Measurements from ENCODE around the gene BCAS4.
"Not testable (repeated sequence)": the region's sequence is repeated elsewhere in the genome, so short reads cannot be mapped to it uniquely, and the experiment has no call there.

DNA sequence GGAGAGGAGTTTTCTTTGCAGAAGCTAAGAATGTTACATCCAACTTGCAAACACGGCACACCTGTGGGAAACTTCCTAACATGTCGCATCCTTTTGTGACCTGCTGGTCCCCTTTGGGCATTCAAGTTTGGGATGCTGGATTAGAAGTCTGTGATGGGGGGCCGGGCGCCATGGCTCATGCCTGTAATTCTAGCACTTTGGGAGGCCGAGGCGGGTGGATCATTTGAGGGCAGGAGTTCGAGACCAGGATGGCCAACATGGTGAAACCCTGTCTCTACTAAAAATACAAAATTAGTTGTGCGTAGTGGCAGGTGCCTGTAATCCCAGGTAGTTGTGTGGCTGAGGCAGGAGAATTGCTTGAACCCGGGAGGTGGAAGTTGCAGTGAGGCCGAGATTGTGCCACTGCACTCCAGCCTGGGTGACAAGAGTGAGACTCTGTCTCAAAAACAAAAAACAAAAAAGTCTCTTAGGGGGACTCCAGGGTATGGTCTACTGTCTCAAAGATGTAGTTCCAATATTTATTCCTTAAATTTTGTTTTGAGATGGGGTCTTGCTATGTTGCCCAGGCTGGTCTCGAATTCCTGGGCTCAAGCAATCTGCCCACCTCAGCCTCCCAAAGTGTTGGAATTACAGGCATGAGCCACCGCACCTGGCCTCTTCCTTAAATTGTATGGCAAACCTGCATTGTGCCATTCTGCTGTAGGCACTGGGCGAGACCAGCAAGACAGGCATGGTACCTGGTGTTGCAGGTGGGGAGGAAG, 6.3 kb downstream of the BCAS4 start:
- TF ChIP-seq, protein P1, sequence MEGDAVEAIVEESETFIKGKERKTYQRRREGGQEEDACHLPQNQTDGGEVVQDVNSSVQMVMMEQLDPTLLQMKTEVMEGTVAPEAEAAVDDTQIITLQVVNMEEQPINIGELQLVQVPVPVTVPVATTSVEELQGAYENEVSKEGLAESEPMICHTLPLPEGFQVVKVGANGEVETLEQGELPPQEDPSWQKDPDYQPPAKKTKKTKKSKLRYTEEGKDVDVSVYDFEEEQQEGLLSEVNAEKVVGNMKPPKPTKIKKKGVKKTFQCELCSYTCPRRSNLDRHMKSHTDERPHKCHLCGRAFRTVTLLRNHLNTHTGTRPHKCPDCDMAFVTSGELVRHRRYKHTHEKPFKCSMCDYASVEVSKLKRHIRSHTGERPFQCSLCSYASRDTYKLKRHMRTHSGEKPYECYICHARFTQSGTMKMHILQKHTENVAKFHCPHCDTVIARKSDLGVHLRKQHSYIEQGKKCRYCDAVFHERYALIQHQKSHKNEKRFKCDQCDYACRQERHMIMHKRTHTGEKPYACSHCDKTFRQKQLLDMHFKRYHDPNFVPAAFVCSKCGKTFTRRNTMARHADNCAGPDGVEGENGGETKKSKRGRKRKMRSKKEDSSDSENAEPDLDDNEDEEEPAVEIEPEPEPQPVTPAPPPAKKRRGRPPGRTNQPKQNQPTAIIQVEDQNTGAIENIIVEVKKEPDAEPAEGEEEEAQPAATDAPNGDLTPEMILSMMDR (IDR thresholded peaks at IDR 0.05), result not testable (repeated sequence)
- TF ChIP-seq MXD4 (CRISPR knock-in tag; IDR thresholded peaks at IDR 0.05; ENCODE audit: borderline replicate concordance); ZNF532 (CRISPR knock-in tag; IDR thresholded peaks at IDR 0.05; ENCODE audit: borderline replicate concordance); ZNF232 (CRISPR knock-in tag; IDR thresholded peaks at IDR 0.05); ESRRA (CRISPR knock-in tag; IDR thresholded peaks at IDR 0.05; ENCODE audit: borderline replicate concordance); GABPB1 (CRISPR knock-in tag; IDR thresholded peaks at IDR 0.05); NR3C1 (CRISPR knock-in tag; conservative IDR thresholded peaks at IDR 0.05; ENCODE audit: low read depth); MAX (CRISPR knock-in tag; IDR thresholded peaks at IDR 0.05): not testable (repeated sequence)
- TF ChIP-seq, protein P2, sequence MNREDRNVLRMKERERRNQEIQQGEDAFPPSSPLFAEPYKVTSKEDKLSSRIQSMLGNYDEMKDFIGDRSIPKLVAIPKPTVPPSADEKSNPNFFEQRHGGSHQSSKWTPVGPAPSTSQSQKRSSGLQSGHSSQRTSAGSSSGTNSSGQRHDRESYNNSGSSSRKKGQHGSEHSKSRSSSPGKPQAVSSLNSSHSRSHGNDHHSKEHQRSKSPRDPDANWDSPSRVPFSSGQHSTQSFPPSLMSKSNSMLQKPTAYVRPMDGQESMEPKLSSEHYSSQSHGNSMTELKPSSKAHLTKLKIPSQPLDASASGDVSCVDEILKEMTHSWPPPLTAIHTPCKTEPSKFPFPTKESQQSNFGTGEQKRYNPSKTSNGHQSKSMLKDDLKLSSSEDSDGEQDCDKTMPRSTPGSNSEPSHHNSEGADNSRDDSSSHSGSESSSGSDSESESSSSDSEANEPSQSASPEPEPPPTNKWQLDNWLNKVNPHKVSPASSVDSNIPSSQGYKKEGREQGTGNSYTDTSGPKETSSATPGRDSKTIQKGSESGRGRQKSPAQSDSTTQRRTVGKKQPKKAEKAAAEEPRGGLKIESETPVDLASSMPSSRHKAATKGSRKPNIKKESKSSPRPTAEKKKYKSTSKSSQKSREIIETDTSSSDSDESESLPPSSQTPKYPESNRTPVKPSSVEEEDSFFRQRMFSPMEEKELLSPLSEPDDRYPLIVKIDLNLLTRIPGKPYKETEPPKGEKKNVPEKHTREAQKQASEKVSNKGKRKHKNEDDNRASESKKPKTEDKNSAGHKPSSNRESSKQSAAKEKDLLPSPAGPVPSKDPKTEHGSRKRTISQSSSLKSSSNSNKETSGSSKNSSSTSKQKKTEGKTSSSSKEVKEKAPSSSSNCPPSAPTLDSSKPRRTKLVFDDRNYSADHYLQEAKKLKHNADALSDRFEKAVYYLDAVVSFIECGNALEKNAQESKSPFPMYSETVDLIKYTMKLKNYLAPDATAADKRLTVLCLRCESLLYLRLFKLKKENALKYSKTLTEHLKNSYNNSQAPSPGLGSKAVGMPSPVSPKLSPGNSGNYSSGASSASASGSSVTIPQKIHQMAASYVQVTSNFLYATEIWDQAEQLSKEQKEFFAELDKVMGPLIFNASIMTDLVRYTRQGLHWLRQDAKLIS (CRISPR knock-in tag; IDR thresholded peaks at IDR 0.05; ENCODE audit: borderline replicate concordance), result not testable (repeated sequence)
- TF ChIP-seq, protein P3, sequence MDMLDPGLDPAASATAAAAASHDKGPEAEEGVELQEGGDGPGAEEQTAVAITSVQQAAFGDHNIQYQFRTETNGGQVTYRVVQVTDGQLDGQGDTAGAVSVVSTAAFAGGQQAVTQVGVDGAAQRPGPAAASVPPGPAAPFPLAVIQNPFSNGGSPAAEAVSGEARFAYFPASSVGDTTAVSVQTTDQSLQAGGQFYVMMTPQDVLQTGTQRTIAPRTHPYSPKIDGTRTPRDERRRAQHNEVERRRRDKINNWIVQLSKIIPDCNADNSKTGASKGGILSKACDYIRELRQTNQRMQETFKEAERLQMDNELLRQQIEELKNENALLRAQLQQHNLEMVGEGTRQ (CRISPR knock-in tag; IDR thresholded peaks at IDR 0.05), result not testable (repeated sequence)
- TF ChIP-seq, protein P4, sequence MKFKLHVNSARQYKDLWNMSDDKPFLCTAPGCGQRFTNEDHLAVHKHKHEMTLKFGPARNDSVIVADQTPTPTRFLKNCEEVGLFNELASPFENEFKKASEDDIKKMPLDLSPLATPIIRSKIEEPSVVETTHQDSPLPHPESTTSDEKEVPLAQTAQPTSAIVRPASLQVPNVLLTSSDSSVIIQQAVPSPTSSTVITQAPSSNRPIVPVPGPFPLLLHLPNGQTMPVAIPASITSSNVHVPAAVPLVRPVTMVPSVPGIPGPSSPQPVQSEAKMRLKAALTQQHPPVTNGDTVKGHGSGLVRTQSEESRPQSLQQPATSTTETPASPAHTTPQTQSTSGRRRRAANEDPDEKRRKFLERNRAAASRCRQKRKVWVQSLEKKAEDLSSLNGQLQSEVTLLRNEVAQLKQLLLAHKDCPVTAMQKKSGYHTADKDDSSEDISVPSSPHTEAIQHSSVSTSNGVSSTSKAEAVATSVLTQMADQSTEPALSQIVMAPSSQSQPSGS (CRISPR knock-in tag; IDR thresholded peaks at IDR 0.05; ENCODE audit: borderline replicate concordance, low read depth), result not testable (repeated sequence)
- TF ChIP-seq, protein P5, sequence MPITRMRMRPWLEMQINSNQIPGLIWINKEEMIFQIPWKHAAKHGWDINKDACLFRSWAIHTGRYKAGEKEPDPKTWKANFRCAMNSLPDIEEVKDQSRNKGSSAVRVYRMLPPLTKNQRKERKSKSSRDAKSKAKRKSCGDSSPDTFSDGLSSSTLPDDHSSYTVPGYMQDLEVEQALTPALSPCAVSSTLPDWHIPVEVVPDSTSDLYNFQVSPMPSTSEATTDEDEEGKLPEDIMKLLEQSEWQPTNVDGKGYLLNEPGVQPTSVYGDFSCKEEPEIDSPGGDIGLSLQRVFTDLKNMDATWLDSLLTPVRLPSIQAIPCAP (CRISPR knock-in tag; IDR thresholded peaks at IDR 0.05), result not testable (repeated sequence)
